B cell (primary cell): Measurements from ENCODE around the gene RNF150. TPM values are rescaled to one million over a fixed set of nuclear protein-coding genes. Genes with fewer than 3 reads are reported as not detected.

Experiments
- ATAC-seq: fragments of 200-7000 bp; cut with Tn5 transposase; one replicate; pipeline ENCODE4 v1.10.0; 2021; ENCODE audit warnings: low read depth, mild to moderate bottlenecking, moderate number of reproducible peaks, moderate library complexity
- CTCF ChIA-PET: fragments of 350-600 bp; sonication (Branson Sonifier 250); formaldehyde crosslinking; loops from one replicate; lab custom pipeline; 2021; ENCODE audit warnings: antibody characterized with exemption, inconsistent platforms; lab: Charles Lee
- POLR2A ChIA-PET: fragments of 350-600 bp; sonication (Branson Sonifier 250); formaldehyde crosslinking; loops from one replicate; lab custom pipeline; 2021; ENCODE audit warnings: antibody characterized with exemption; lab: Charles Lee
- DNase-seq: peaks from one replicate; pipeline ENCODE4 v3.0.0; 2013
- H2AFZ ChIP-seq: 2 replicates; pipeline ENCODE4 v1.6.1; 2012; ENCODE audit warnings: mild to moderate bottlenecking, low read depth, low read length; ENCODE audit not compliant: insufficient read depth, poor library complexity, severe bottlenecking
- H3K27ac ChIP-seq, 2 donors: 1 replicate in 1 of 2; 2 replicates in 1 of 2; pipeline ENCODE4 v1.5.1; 2012 to 2013; ENCODE audit warnings: low read length in 2 of 2, mild to moderate bottlenecking in 2 of 2, moderate library complexity in 1 of 2
- H3K27me3 ChIP-seq, 4 experiments: fragments of 200-600 bp in 1 of 4; sonication (generic) in 1 of 4; replicated peaks in 1 of 4; 1 replicate in 2 of 4; 2 replicates in 2 of 4; pipeline versions ENCODE4 v1.6.1 to v1.7.0; 2013 to 2016; ENCODE audit warnings: low read length in 3 of 4, mild to moderate bottlenecking in 2 of 4, mixed read lengths in 1 of 4, moderate library complexity in 1 of 4; ENCODE audit not compliant: insufficient read depth in 4 of 4, control insufficient read depth in 3 of 4; ENCODE audit errors: control extremely low read depth in 1 of 4
- H3K36me3 ChIP-seq, 2 experiments: replicated peaks in 1 of 2; 1 replicate in 1 of 2; 2 replicates in 1 of 2; pipeline versions ENCODE4 v1.6.1 to v1.7.1; 2013; ENCODE audit warnings: low read length in 1 of 2; ENCODE audit not compliant: insufficient read depth in 2 of 2, control insufficient read depth in 1 of 2; ENCODE audit errors: control extremely low read depth in 1 of 2, extremely low read depth in 1 of 2
- H3K4me1 ChIP-seq, 2 donors: fragments of 200-600 bp in 1 of 2; sonication (generic) in 1 of 2; 1 replicate in 1 of 2; 2 replicates in 1 of 2; pipeline versions ENCODE4 v1.5.1 to v1.6.1; 2013 to 2017; ENCODE audit warnings: low read length in 2 of 2; ENCODE audit not compliant: control insufficient read depth in 2 of 2, insufficient read depth in 2 of 2
- H3K4me2 ChIP-seq: replicated peaks from 2 replicates; pipeline ENCODE3; 2012; ENCODE audit warnings: mild to moderate bottlenecking, low read depth, low read length; ENCODE audit not compliant: poor library complexity, severe bottlenecking
- H3K4me3 ChIP-seq, 5 experiments: fragments of 200-600 bp in 1 of 5; sonication (generic) in 1 of 5; 1 replicate in 3 of 5; 2 replicates in 2 of 5; pipeline versions ENCODE4 v1.5.1 to v1.7.0; 2011 to 2016; ENCODE audit warnings: low read length in 4 of 5, mild to moderate bottlenecking in 4 of 5, low read depth in 2 of 5, control low read depth in 1 of 5, moderate library complexity in 1 of 5; ENCODE audit not compliant: insufficient read depth in 1 of 5; ENCODE audit errors: control extremely low read depth in 1 of 5, extremely low read depth in 1 of 5
- H3K79me2 ChIP-seq: fragments of 200-600 bp; sonication (generic); one replicate; pipeline ENCODE4 v1.6.0; 2016; ENCODE audit warnings: low read length; ENCODE audit not compliant: control insufficient read depth, insufficient read depth
- H3K9ac ChIP-seq: fragments of 200-600 bp; sonication (generic); 2 replicates; pipeline ENCODE4 v1.6.1; 2017; ENCODE audit warnings: mild to moderate bottlenecking, low read length, moderate library complexity
- H3K9me3 ChIP-seq, 3 donors: one replicate each; pipeline versions ENCODE4 v1.6.1 to v1.7.1; 2013; ENCODE audit warnings: low read length in 2 of 3; ENCODE audit not compliant: control insufficient read depth in 2 of 3, insufficient read depth in 1 of 3; ENCODE audit errors: control extremely low read depth in 1 of 3
- H4K20me1 ChIP-seq: 2 replicates; pipeline ENCODE4 v1.6.0; 2012; ENCODE audit warnings: mild to moderate bottlenecking, low read length; ENCODE audit not compliant: insufficient read depth, control insufficient read depth, poor library complexity, severe bottlenecking
- H3K27ac Mint-ChIP-seq: one replicate; pipeline ENCODE4 v1.8.0; 2021; ENCODE audit warnings: mixed read lengths
- H3K27me3 Mint-ChIP-seq: one replicate; pipeline ENCODE4 v1.8.0; 2021; ENCODE audit warnings: mixed read lengths
- H3K4me1 Mint-ChIP-seq: one replicate; pipeline ENCODE4 v1.8.0; 2021; ENCODE audit warnings: mixed read lengths
- H3K4me3 Mint-ChIP-seq: one replicate; pipeline ENCODE4 v1.8.0; 2021; ENCODE audit warnings: mixed read lengths
- H3K9me3 Mint-ChIP-seq: one replicate; pipeline ENCODE4 v1.8.0; 2022; ENCODE audit warnings: mixed read lengths; ENCODE audit not compliant: insufficient read depth
- EZH2 ChIP-seq: IDR thresholded peaks from 2 replicates; pipeline ENCODE4 v1.6.1; 2012; ENCODE audit warnings: borderline replicate concordance, low read depth, mild to moderate bottlenecking, moderate library complexity, low read length; ENCODE audit not compliant: insufficient read depth, poor library complexity, severe bottlenecking
- WGBS: methylation state at CpG from one replicate; pipeline ENCODE4 v1.1.5; 2013; ENCODE audit warnings: missing lambda C conversion rate; ENCODE audit not compliant: insufficient coverage; 5-methylcytosine and 5-hydroxymethylcytosine counted together
- intact Hi-C: fragments of 100-400 bp; cut with micrococcal nuclease; formaldehyde crosslinking; loops from one replicate; pipeline ENCODE4 v1.10.0; 2022
- polyA plus RNA-seq: library from polyadenylated mRNA; depleted of rRNA; stranded (reverse); fragments of >200 nt; gene quantifications from 2 replicates; pipeline ENCODE4 v1.2.3, GENCODE V29; 2012
- total RNA-seq, 2 donors: library from RNA; stranded (reverse); fragments of 120-200 nt in 1 of 2; gene quantifications; 1 replicate in 1 of 2; 2 replicates in 1 of 2; pipeline versions ENCODE4 v1.2.3 to v1.2.4, GENCODE V29; 2013 to 2022
- TF ChIP-seq, protein P1 (sequence below): fragments of 200-600 bp; IDR thresholded peaks from one replicate; pipeline ENCODE4 v1.8.0; 2022; ENCODE audit warnings: antibody characterized with exemption, mild to moderate bottlenecking

Gene RNF150
- total and polyA plus RNA-seq, 2 donors (not counting 1 experiment from before 2014, with no cell fraction given) = not detected

DNA sequence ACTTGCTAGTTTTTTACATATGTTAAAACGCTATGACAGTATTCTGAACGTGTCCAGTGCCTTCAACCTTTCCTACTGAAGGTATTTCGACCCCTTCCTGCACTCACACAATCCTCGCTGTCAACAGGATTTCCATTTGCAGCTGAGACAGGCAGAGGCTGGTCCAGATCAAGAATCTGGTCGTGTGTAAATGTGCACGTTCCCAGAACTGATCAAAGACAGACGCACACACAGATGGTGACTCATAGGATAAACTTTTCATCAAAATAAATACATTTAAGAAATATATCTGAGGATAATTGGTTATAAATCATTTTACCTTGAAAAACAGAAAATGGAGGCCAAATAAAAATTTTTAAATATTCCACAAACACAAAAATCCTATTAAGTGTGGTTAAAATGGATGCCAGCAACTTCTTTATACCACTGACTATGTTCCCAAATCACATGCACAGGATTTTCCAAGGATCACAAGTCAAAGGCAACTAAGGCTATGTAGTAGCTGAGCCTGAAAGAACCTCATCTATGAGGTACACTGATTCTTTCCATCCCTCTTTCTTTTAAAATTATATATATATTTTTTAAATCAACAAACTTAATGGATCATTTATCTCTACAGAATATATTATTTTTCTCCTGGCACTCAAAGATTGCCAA lies 85.9 kb downstream of the RNF150 start:
- intact Hi-C loops = no loop called here
- peaks cover 4% of the 10 kb centered on the region for H3K27me3 Mint-ChIP-seq

DNA sequence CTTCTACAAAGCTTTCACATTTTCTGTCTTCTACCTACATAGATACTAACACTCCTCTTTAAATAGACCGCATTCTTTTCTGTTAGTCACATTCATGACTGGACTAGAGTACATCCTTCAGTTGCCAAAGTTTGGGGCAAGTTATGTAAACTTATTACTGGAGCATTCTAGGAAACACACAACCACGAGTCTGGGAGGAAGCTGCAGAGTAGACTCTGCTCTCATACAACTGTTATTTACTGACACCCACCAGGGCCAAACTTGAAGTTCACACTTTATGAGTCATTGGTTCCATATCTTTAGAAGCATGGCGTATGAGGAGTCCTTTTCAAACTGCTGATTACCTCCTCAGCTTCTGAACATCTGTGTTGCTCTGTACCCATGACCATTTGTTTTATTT lies 87.0 kb downstream of the RNF150 start:
- ChIA-PET POLR2A (no interaction called here), CTCF (no interaction called here)
- H3K27me3 Mint-ChIP-seq = peaks cover 4% of the 10 kb centered on the region
- no peak overlapping the region for H3K27ac Mint-ChIP-seq
- H3K9me3 Mint-ChIP-seq = peaks cover 5% of the 10 kb centered on the region
- WGBS = 80% methylated on average over 1 of the region's 3 CpGs
- Histone ChIP-seq H3K36me3 (no peaks in the 10 kb centered on the region), H2AFZ (no peak overlapping the region), H3K27me3 (no peaks in the 10 kb centered on the region), H3K27ac (no peak overlapping the region), H3K9me3 (peaks cover 0 to 8% (median 0%) of the 10 kb centered on the region in 3 donors), H4K20me1 (no peaks in the 10 kb centered on the region), H3K4me2 (no peak overlapping the region), H3K79me2 (no peaks in the 10 kb centered on the region), H3K4me1 (no peaks in the 10 kb centered on the region), H3K9ac (no peak overlapping the region), H3K4me3 (no peak overlapping the region)
- intact Hi-C loops = no loop called here
- no peak overlapping the region for H3K4me3 Mint-ChIP-seq
- TF ChIP-seq, protein P1, sequence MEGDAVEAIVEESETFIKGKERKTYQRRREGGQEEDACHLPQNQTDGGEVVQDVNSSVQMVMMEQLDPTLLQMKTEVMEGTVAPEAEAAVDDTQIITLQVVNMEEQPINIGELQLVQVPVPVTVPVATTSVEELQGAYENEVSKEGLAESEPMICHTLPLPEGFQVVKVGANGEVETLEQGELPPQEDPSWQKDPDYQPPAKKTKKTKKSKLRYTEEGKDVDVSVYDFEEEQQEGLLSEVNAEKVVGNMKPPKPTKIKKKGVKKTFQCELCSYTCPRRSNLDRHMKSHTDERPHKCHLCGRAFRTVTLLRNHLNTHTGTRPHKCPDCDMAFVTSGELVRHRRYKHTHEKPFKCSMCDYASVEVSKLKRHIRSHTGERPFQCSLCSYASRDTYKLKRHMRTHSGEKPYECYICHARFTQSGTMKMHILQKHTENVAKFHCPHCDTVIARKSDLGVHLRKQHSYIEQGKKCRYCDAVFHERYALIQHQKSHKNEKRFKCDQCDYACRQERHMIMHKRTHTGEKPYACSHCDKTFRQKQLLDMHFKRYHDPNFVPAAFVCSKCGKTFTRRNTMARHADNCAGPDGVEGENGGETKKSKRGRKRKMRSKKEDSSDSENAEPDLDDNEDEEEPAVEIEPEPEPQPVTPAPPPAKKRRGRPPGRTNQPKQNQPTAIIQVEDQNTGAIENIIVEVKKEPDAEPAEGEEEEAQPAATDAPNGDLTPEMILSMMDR = no peak
- no peak for TF ChIP-seq EZH2
- no peaks in the 10 kb centered on the region for H3K4me1 Mint-ChIP-seq
- DNase-seq (no peak), ATAC-seq (no peak)

More for the DNA sequence above, 85.9 kb downstream of the RNF150 start:
- H3K4me1 ChIP-seq = no peaks in the 10 kb centered on the region
- Mint-ChIP-seq H3K4me1 (no peaks in the 10 kb centered on the region), H3K27ac (no peak overlapping the region), H3K9me3 (peaks cover 13% of the 10 kb centered on the region), H3K4me3 (no peak overlapping the region)
- WGBS = 100% methylated on average over 3 of the region's 7 CpGs
- no peaks in the 10 kb centered on the region for H3K36me3 ChIP-seq
- H2AFZ ChIP-seq = no peak overlapping the region
- no peaks in the 10 kb centered on the region for H3K27me3 ChIP-seq
- H3K9ac ChIP-seq = no peak overlapping the region
- ATAC-seq (no peak), DNase-seq (no peak)
- CTCF ChIA-PET = no interaction called here
- no peak overlapping the region for H3K4me2 ChIP-seq
- H4K20me1 ChIP-seq = no peaks in the 10 kb centered on the region
- POLR2A ChIA-PET = no interaction called here
- no peaks in the 10 kb centered on the region for H3K79me2 ChIP-seq
- H3K9me3 ChIP-seq = peaks cover 0 to 8% (median 1%) of the 10 kb centered on the region in 3 donors
- H3K27ac ChIP-seq = no peak overlapping the region
- H3K4me3 ChIP-seq = no peak overlapping the region
- no peak for TF ChIP-seq EZH2
- TF ChIP-seq, protein P1 = no peak
